Measurements from ENCODE around the gene MMAA.
A peak's percentile ranks its signal among the peaks of the same experiment; 100 is the strongest.

The MMAA gene

GRCh38 chr4:145618932-145619638 lies at the start of gene MMAA:
TSS of gene MMAA (plus strand) at chr4:145619385. CDS start at chr4:145639140, 19,755 bp downstream.
- Histone ChIP-seq H3K36me3 (ENCODE audit: control insufficient read depth in 2 of 2, insufficient read depth in 1 of 2, low read length in 2 of 2) (no peaks in the 10 kb centered on the region), H3K9me3 (ENCODE audit: control insufficient read depth, insufficient read depth, low read depth, low read length) (no peaks in the 10 kb centered on the region), H3K4me1 (ENCODE audit: control insufficient read depth, insufficient read depth, low read length) (no peaks in the 10 kb centered on the region), H3K27ac (ENCODE audit: extremely low read depth, low read depth, low read length) (peak within 1 kb of the TSS; percentile 80), H3K4me3 (ENCODE audit: low read depth, low read length) (peak within 1 kb of the TSS; percentile 90)
- ChIA-PET POLR2A (no interaction called here), CTCF (interaction anchor here (0.6 to 1.4 kb wide), 8 partner anchors 11 to 552 kb away, joined by 3 to 4 read pairs (median 3); no protein-coding TSS in a partner anchor)
- TF ChIP-seq TRIM28 (IDR thresholded peaks at IDR 0.05; ENCODE audit: borderline replicate concordance, low read length) (0 out of 2 replicates have a peak, but pooled peaks have one; percentile 52), ZNF157 (tag by site-specific recombination; IDR thresholded peaks at IDR 0.05) (no peak), ZNF585B (tag by site-specific recombination; IDR thresholded peaks at IDR 0.05) (no peak), KLF9 (tag by site-specific recombination; IDR thresholded peaks at IDR 0.05; ENCODE audit: low read depth) (peak; percentile 79), MZF1 (tag by site-specific recombination; IDR thresholded peaks at IDR 0.05; ENCODE audit: borderline replicate concordance) (0 out of 2 replicates have a peak, but pooled peaks have one; percentile 50), ZNF692 (tag by site-specific recombination; IDR thresholded peaks at IDR 0.05) (peak; percentile 96), ZNF624 (tag by site-specific recombination; IDR thresholded peaks at IDR 0.05) (no peak), ZNF221 (tag by site-specific recombination; IDR thresholded peaks at IDR 0.05; ENCODE audit: borderline replicate concordance) (no peak), ZFP37 (tag by site-specific recombination; IDR thresholded peaks at IDR 0.05) (0 out of 2 replicates have a peak, but pooled peaks have one; percentile 62), ZNF174 (tag by site-specific recombination; IDR thresholded peaks at IDR 0.05) (no peak), ZNF529 (tag by site-specific recombination; IDR thresholded peaks at IDR 0.05; ENCODE audit: insufficient replicate concordance) (no peak), ZNF513 (tag by site-specific recombination; IDR thresholded peaks at IDR 0.05) (no peak), ZNF560 (tag by site-specific recombination; IDR thresholded peaks at IDR 0.05; ENCODE audit: borderline replicate concordance) (no peak), ZNF302 (tag by site-specific recombination; IDR thresholded peaks at IDR 0.05; ENCODE audit: low read depth) (no peak), ZNF623 (tag by site-specific recombination; IDR thresholded peaks at IDR 0.05) (no peak), ZNF366 (tag by site-specific recombination; conservative IDR thresholded peaks at IDR 0.05) (0 out of 2 replicates have a peak, but pooled peaks have one; percentile 18), PRDM2 (tag by site-specific recombination; IDR thresholded peaks at IDR 0.05; ENCODE audit: borderline replicate concordance) (no peak), ZNF132 (tag by site-specific recombination; IDR thresholded peaks at IDR 0.05; ENCODE audit: borderline replicate concordance) (no peak), ZSCAN5A (tag by site-specific recombination; IDR thresholded peaks at IDR 0.05) (no peak), ZNF768 (tag by site-specific recombination; IDR thresholded peaks at IDR 0.05) (no peak), SP2 (tag by site-specific recombination; IDR thresholded peaks at IDR 0.05) (peak; percentile 79), ZNF561 (tag by site-specific recombination; IDR thresholded peaks at IDR 0.05; ENCODE audit: borderline replicate concordance) (0 out of 2 replicates have a peak, but pooled peaks have one; percentile 20), ZNF335 (tag by site-specific recombination; conservative IDR thresholded peaks at IDR 0.05) (peak; percentile 74), ZNF549 (tag by site-specific recombination; IDR thresholded peaks at IDR 0.05) (no peak), ZNF830 (tag by site-specific recombination; IDR thresholded peaks at IDR 0.05; ENCODE audit: low read depth) (no peak), ZNF223 (tag by site-specific recombination; IDR thresholded peaks at IDR 0.05) (peak; percentile 77; the same call in 1 of the 2 replicates)

All from HEK293 (cell line).